GM12891 (cell line): Measurements from ENCODE around the gene CRTC1.

ENCODE experiments used
- DNase-seq: peaks from one replicate; pipeline ENCODE4 v3.0.0; 2011; ENCODE audit warnings: low spot score; ENCODE audit not compliant: insufficient read length
- FAIRE-seq: peaks from 2 replicates; lab custom pipeline; 2011; peaks lifted over from hg19 to GRCh38; lab: Jason Lieb, UNC
- PAX5 ChIP-seq: IDR thresholded peaks from 2 replicates; pipeline ENCODE4 v1.6.1; 2011; ENCODE audit warnings: low read length, moderate library complexity, mild to moderate bottlenecking; ENCODE audit not compliant: insufficient read depth, severe bottlenecking
- POLR2A ChIP-seq: IDR thresholded peaks from 2 replicates; pipeline ENCODE4 v1.6.1; 2011; ENCODE audit warnings: low read depth, low read length, control low read depth
- POLR2AphosphoS5 ChIP-seq: IDR thresholded peaks from 2 replicates; pipeline ENCODE4 v1.6.1; 2011; ENCODE audit warnings: low read depth, low read length, control low read depth
- POU2F2 ChIP-seq: IDR thresholded peaks from 2 replicates; pipeline ENCODE4 v1.6.1; 2011; ENCODE audit warnings: low read depth, mild to moderate bottlenecking, control low read depth, low read length, moderate library complexity
- SPI1 ChIP-seq: IDR thresholded peaks from 2 replicates; pipeline ENCODE4 v1.6.1; 2011; ENCODE audit warnings: low read depth, low read length, control low read depth
- TAF1 ChIP-seq: IDR thresholded peaks from 2 replicates; pipeline ENCODE4 v1.6.1; 2011; ENCODE audit warnings: low read depth, low read length, control low read depth

CRTC1 gene

DNA sequence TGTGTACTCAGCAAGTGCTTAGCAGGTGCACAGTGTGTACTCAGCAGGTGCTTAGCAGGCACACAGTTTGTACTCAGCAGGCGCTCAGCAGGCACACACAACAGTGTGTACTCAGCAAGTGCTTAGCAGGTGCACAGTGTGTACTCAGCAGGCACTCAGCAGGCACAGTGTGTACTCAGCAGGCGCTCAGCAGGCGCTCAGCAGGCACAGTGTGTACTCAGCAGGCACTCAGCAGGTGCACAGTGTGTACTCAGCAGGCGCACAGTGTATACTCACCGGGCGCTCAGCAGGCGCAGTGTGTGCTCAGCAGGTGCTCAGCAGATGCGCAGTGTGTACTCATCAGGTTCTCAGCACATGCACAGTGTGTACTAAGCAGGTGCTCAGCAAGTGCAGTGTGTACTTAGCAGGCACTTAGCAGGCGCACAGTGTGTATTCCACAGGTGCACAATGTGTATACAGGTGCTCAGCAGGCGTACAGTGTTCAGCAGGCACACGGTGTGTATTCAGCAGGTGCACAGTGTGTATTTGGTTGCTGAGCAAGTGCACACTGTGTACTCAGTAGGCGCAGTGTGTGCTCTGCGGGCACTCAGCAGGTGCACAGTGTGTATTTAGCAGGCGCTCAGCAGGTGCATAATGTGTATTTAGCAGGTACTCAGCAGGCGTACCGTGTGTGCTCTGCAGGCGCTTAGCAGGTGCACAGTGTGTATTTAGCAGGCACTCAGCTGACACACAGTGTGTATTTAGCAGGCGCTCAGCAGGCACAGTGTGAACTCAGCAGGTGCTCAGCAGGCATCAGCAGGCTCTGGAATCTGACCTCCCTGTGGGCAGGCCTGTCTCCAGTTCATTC is 15.1 kb downstream of the CRTC1 start:
- DNase-seq (no peak), FAIRE-seq (peak; percentile 13)
- TF ChIP-seq PAX5, result no peak
- TF ChIP-seq POLR2A, result no peak
- TF ChIP-seq POLR2AphosphoS5, result no peak
- TF ChIP-seq SPI1, result no peak
- TF ChIP-seq POU2F2, result no peak
- TF ChIP-seq TAF1, result no peak

DNA sequence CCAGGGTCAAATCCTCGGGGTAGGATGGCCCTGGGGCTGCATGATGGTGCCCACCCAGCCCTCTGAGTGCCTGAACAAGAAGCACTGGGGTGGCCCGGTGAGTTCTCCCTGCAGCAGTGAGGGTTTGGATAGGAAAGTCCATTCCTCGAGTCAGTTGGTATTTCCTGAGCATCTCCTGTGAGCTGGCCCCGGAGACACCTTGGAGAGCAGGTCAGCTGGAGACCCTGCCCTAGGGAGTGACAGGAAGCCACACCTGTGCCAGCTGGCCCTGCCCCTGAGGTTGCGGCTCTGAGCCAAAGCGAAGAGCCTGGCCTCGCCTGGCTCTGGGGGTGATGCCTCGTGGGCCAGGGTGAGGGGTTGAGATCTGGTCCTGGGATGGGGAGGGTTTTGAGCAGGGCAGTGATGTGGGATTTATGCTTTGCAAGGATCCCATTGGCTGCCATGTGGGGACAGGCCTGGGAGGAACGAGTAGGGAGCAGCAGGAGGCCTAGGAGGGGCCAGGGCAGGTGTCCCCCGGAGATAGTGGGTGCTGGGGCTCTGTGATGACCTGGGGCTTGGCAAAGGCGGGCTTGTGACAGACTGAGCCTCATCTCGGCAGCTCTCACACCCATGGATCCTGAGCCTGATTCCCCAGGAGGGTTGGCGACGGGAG is 16.0 kb downstream of the CRTC1 start:
- FAIRE-seq, result peak; percentile 9
- no peak for DNase-seq
- TF ChIP-seq POLR2AphosphoS5 (no peak), SPI1 (no peak), POLR2A (no peak), POU2F2 (no peak), TAF1 (no peak), PAX5 (no peak)

DNA sequence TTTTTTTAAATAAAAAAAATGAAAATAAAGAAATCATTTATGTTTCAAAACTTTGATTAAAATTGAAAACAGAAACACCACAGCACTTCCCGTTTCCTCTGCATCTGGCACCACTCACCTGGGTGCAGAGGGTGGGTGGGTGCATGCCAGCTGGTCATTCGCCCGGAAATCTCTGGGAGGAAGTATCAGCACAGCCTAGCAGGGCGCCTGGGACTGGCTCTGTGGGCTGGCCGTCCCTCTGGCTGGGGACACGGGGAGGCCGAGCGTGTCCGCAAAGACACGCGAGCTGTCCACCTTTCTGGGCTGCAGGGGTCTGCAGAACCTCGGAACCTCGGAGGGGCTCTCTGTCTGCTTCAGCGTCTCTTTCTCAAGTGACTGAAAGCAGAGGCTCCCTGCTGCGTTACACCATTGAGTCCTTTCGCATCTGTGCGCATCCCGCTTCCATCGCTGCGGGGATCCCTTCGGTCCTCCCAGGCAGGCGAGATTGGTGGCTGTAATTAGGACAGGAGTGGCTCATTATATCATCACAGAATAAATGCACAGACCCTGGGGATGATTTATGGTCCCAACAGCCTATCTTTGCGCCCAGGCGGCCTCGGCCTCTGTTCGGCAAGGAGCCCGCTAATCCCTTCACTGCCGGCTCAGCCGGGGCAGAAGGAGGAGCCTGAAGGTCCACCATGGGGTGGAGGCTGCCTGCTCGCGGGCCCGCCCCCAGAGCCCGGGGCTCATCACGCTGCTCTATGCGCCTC is 17.2 kb downstream of the CRTC1 start:
- TF ChIP-seq PAX5 (no peak), TAF1 (no peak), POLR2A (no peak), POU2F2 (no peak), POLR2AphosphoS5 (no peak), SPI1 (peak; percentile 87)
- FAIRE-seq (peak; percentile 86), DNase-seq (peak; percentile 84)

- TF ChIP-seq PAX5 (no peak), TAF1 (no peak), POU2F2 (no peak), POLR2AphosphoS5 (no peak), POLR2A (no peak), SPI1 (no peak)
- DNase-seq (no peak), FAIRE-seq (peak; percentile 63)
Measured at GRCh38 chr19:18701250-18701608, 17.7 kb downstream of the CRTC1 start.

- FAIRE-seq (no peak), DNase-seq (no peak)
- TF ChIP-seq POLR2AphosphoS5, result no peak
- no peak for TF ChIP-seq POU2F2
- no peak for TF ChIP-seq TAF1
- TF ChIP-seq PAX5, result no peak
- no peak for TF ChIP-seq SPI1
- TF ChIP-seq POLR2A, result no peak
Measured at GRCh38 chr19:18704054-18704453, 20.6 kb downstream of the CRTC1 start.

GRCh38 chr19:18704971-18705370 is 21.5 kb downstream of the CRTC1 start:
- DNase-seq (no peak), FAIRE-seq (no peak)
- TF ChIP-seq TAF1 (no peak), POLR2AphosphoS5 (no peak), POU2F2 (no peak), POLR2A (no peak)

DNA sequence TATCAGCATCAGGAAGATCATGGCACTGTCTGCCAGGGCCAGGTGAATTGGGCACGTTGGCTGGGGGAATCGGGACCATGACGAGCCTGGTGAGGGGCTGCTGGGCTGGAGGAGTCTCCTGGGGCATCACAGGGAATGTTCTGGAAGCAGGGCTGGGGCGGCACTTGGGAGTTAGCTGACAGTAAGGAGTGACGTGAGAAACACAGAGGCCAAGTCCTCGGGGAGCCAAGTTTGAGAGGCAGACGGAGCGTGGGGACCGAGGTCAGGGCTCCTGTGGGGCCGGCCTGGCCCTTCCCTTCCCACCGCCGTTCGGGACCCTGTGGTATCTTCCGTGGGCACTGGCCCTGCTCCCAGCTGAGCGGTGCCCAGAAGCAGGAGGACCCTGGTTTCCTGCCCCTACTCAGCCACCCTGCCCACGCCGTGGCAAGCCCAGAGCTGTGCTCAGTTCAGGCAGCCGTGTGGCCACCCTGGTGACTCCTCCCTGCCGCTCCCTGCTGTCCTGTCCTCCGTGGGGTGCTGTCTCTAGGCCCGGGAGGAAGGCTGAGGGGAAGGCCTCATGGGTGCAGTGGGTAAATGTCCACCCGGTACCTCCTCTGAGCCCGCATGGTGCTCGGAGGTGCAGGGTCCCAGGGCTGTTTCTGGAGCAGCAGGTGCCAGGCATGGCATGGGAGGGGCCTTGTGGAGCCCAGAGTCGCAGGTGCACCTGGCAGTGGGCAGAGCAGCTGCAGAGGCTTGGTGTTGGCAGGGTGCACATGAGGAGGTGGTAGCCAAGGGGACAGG is 25.2 kb downstream of the CRTC1 start:
- DNase-seq, result no peak
- no peak for FAIRE-seq
- no peak for TF ChIP-seq POLR2A
- TF ChIP-seq POLR2AphosphoS5, result no peak
- TF ChIP-seq PAX5, result no peak
- TF ChIP-seq SPI1, result no peak
- no peak for TF ChIP-seq TAF1
- no peak for TF ChIP-seq POU2F2

DNA sequence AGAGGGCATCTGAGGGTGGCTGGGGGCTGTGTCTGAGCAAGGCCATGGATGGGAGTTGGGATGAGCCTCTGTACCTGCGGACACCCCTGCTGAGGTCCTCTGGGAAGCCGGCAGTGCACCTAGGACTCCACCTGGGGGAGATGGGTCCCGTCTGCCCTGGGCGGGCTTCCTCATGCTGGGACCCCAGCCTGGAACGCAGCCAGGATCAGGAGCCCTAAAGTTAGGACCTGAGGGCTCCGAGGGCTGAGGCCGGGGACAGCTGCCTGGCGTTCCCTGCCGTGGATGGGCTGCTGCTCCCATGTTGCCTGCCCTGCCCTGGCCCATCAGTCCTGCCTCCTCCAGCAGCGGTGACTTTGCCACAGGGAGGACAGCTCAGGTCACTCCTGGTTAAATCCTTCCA is 26.1 kb downstream of the CRTC1 start:
- no peak for TF ChIP-seq SPI1
- TF ChIP-seq POU2F2, result no peak
- no peak for TF ChIP-seq TAF1
- no peak for TF ChIP-seq PAX5
- TF ChIP-seq POLR2AphosphoS5, result no peak
- no peak for TF ChIP-seq POLR2A
- DNase-seq (no peak), FAIRE-seq (no peak)

DNA sequence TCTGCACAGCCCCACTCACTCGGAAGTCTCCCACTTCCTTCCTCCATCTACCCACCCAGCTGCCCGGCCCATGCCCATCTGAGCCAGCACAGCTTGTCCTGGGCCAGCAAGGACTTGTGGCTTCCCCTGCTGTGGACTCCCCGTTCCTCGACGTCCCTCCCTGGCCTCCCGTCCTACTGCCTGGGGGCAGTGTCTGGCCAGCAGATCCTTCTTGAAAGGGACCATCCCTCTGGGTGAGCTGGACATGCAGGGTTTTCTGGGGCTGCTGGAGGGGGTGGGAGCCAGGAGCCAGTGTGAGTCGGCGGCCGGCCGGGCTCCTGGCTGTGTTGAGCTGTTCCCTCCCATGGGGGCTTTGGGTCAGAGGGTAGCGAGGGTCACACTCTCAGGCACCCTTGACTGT is 26.7 kb downstream of the CRTC1 start:
- FAIRE-seq (no peak), DNase-seq (no peak)
- TF ChIP-seq POLR2A, result no peak
- TF ChIP-seq POU2F2, result no peak
- no peak for TF ChIP-seq TAF1
- no peak for TF ChIP-seq SPI1
- no peak for TF ChIP-seq POLR2AphosphoS5
- no peak for TF ChIP-seq PAX5
